ENCODE results near the gene DNAH8.

GRCh38 chr6:39009476-39009875, 294.4 kb downstream of the DNAH8 start:
- TF ChIP-seq, protein P1, sequence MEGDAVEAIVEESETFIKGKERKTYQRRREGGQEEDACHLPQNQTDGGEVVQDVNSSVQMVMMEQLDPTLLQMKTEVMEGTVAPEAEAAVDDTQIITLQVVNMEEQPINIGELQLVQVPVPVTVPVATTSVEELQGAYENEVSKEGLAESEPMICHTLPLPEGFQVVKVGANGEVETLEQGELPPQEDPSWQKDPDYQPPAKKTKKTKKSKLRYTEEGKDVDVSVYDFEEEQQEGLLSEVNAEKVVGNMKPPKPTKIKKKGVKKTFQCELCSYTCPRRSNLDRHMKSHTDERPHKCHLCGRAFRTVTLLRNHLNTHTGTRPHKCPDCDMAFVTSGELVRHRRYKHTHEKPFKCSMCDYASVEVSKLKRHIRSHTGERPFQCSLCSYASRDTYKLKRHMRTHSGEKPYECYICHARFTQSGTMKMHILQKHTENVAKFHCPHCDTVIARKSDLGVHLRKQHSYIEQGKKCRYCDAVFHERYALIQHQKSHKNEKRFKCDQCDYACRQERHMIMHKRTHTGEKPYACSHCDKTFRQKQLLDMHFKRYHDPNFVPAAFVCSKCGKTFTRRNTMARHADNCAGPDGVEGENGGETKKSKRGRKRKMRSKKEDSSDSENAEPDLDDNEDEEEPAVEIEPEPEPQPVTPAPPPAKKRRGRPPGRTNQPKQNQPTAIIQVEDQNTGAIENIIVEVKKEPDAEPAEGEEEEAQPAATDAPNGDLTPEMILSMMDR (IDR thresholded peaks at IDR 0.05): no peak
- no peak for TF ChIP-seq POLR2A (IDR thresholded peaks at IDR 0.05)

Data from testis (tissue), 2 donors.